ENCODE results near the gene MLLT3. TPM values are rescaled to one million over a fixed set of nuclear protein-coding genes. Genes with fewer than 3 reads are reported as not detected.

The MLLT3 gene
- total and polyA plus RNA-seq, 2 of the 13 experiments (the other 11 are each of a cell fraction or from before 2014, with no cell fraction given), result 12.3 to 12.6 TPM

- 48% methylated on average over 4 of the region's 4 CpGs for WGBS (ENCODE audit: low lambda C conversion rate)
- H4K20me1 ChIP-seq (ENCODE audit: insufficient read depth, low read length), result no peaks in the 10 kb centered on the region; the same call in 1 of the 2 replicates
- no peaks in the 10 kb centered on the region for H3K36me3 ChIP-seq (replicated peaks in 1 of 2; ENCODE audit: control insufficient read depth in 1 of 2, insufficient read depth in 2 of 2, low read length in 2 of 2)
- H3K79me2 ChIP-seq (ENCODE audit: insufficient read depth, low read length), result peaks cover 3% of the 10 kb centered on the region
- H3K4me2 ChIP-seq (ENCODE audit: low read depth, low read length), result no peak overlapping the region
- ATAC-seq (no peak), FAIRE-seq (no peak), DNase-seq (ENCODE audit: low spot score) (no peak)
- no peaks in the 10 kb centered on the region for H3K27me3 ChIP-seq (ENCODE audit: control insufficient read depth in 1 of 2, insufficient read depth in 2 of 2, low read length in 2 of 2)
- in situ Hi-C loops (cut with HindIII; ENCODE audit: extremely low pct_ligation_motif_present, low pct_unique_long_range_greater_than_20kb) (loop anchor here (10.0 kb wide), 1 partner anchor 54 kb away; no protein-coding TSS in a partner anchor), intact Hi-C loops (cut with micrococcal nuclease; ENCODE audit: unreplicated experiment) (loop anchor here (5.0 kb wide), 1 partner anchor 72 kb away; the partner anchor contains the start of gene MLLT3)
- no peak overlapping the region for H3K4me3 ChIP-seq (replicated peaks in 1 of 3; ENCODE audit: insufficient read depth in 1 of 3, low read depth in 2 of 3, low read length in 3 of 3)
- H2AFZ ChIP-seq (ENCODE audit: low read length), result no peak overlapping the region
- BruUV-seq (replicated peaks), result no TSS peak
- no peak overlapping the region for H3K27ac ChIP-seq (ENCODE audit: extremely low read length, insufficient read depth, low read length)
- no peak overlapping the region for H3K9ac ChIP-seq (ENCODE audit: insufficient read depth, low read depth, low read length)
- H3K9me3 ChIP-seq (ENCODE audit: low read length), result no peaks in the 10 kb centered on the region
- peaks cover 32% of the 10 kb centered on the region for H3K4me1 ChIP-seq (ENCODE audit: insufficient read depth, low read length)
- POLR2A ChIA-PET, result no interaction called here
- CTCF ChIA-PET (ENCODE audit: low intra/inter-chr PET ratio, low total read pairs), result no interaction called here
- no peak for TF ChIP-seq YEATS4 (CRISPR knock-in tag; IDR thresholded peaks at IDR 0.05; ENCODE audit: borderline replicate concordance)
- TF ChIP-seq ZNF567 (CRISPR knock-in tag; IDR thresholded peaks at IDR 0.05; ENCODE audit: borderline replicate concordance), result no peak
- TF ChIP-seq ZNF639 (CRISPR knock-in tag; conservative IDR thresholded peaks at IDR 0.05), result no peak
- TF ChIP-seq REL (CRISPR knock-in tag; conservative IDR thresholded peaks at IDR 0.05), result no peak
- TF ChIP-seq ZNF235 (CRISPR knock-in tag; IDR thresholded peaks at IDR 0.05; ENCODE audit: borderline replicate concordance), result no peak
- no peak for TF ChIP-seq SAFB2 (CRISPR knock-in tag; IDR thresholded peaks at IDR 0.05; ENCODE audit: borderline replicate concordance, low read depth)
- TF ChIP-seq GATA4 (IDR thresholded peaks at IDR 0.05; ENCODE audit: borderline replicate concordance, low read depth), result no peak
- TF ChIP-seq ZNF569 (CRISPR knock-in tag; IDR thresholded peaks at IDR 0.05; ENCODE audit: borderline replicate concordance), result no peak
- TF ChIP-seq RBM39 (IDR thresholded peaks at IDR 0.05; ENCODE audit: low read depth, low read length, poor library complexity, severe bottlenecking), result no peak
- no peak for TF ChIP-seq KIAA2018 (CRISPR knock-in tag; IDR thresholded peaks at IDR 0.05; ENCODE audit: borderline replicate concordance)
- no peak for TF ChIP-seq ESRRA (CRISPR knock-in tag; IDR thresholded peaks at IDR 0.05; ENCODE audit: low read depth)
- no peak for TF ChIP-seq GTF2F1 (IDR thresholded peaks at IDR 0.05; ENCODE audit: low read length)
Measured at GRCh38 chr9:20550326-20550725, 72.0 kb downstream of the MLLT3 start.

Data from HepG2 (cell line).